ENCODE data around the gene ABCG1.

DNA sequence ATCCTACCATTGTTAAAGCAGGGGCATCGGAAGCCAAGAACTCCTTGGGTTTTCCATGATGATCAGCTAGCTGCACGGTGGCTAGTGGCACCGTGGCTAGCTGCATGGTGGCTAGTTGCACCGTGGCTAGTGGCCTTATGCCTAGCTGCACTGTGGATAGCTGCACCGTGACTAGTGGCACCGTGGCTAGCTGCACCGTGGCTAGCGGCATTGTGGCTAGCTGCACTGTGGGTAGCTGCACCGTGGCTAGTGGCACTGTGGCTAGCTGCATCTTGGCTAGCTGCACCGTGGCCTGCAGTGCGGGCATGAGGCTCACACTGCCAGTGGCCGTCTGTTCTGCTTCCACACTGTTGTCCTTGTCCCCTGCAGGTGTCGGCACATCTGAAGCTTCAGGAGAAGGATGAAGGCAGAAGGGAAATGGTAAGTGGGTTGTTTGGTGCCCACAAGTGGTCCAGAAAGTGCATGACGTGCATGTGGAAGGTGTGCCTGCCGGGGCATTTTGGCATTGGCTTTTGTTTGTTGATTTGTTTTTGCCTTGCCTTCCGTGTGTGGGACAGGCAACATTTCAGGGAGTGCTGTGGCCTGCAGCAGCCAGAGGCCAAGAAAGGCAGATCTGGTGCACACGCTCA, 57.7 kb downstream of the ABCG1 start:
- TF ChIP-seq, protein P1, sequence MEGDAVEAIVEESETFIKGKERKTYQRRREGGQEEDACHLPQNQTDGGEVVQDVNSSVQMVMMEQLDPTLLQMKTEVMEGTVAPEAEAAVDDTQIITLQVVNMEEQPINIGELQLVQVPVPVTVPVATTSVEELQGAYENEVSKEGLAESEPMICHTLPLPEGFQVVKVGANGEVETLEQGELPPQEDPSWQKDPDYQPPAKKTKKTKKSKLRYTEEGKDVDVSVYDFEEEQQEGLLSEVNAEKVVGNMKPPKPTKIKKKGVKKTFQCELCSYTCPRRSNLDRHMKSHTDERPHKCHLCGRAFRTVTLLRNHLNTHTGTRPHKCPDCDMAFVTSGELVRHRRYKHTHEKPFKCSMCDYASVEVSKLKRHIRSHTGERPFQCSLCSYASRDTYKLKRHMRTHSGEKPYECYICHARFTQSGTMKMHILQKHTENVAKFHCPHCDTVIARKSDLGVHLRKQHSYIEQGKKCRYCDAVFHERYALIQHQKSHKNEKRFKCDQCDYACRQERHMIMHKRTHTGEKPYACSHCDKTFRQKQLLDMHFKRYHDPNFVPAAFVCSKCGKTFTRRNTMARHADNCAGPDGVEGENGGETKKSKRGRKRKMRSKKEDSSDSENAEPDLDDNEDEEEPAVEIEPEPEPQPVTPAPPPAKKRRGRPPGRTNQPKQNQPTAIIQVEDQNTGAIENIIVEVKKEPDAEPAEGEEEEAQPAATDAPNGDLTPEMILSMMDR (IDR thresholded peaks at IDR 0.05), result no peak
- TF ChIP-seq POLR2A (IDR thresholded peaks at IDR 0.05) (no peak), POLR2AphosphoS5 (IDR thresholded peaks at IDR 0.05) (no peak)

Data from suprapubic skin (tissue), 4 donors.